ENCODE measurements around the gene STING1.
"Not testable (repeated sequence)": the region's sequence is repeated elsewhere in the genome, so short reads cannot be mapped to it uniquely, and the experiment has no call there.

STING1 gene

DNA sequence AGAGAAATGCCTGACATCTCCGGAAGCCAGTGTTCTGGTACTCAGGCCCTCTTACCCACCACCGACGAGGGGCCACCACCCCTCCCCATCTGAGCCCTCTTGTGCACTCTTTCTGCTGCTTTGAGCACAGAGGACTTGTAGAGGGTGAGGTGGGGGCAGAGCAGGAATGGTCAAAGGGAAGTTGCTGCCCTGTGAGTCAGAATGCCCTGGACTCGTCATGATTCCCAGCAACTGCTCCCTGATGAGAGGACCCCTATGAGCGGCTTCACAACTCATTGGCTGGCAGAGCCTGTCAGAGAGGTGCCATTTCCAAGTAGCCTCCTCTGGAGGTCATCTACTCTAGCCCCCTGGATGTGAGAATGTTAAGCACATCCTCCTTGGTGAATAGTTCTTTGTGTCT, 20.9 kb downstream of the STING1 start:
- DNase-seq, result no peak

DNA sequence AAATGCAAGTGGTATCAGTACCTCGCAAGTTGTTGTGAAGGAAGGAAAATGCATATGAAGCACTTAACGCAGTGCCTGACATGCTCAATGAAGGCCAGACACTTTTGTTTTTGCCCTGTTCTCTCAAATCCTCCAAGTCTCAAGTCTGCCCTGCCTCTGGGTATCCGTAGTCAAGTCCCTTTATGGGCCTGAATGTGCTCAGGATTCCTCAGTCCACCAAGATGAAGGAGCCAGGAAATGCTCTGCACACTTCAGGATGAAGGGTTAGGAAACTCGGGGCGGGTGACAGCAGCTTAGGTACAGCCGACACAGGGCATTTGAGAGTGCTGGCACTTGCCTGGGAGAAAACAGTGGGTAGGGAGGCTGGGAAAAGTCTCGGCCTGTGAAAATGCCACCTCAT, 21.4 kb downstream of the STING1 start:
- DNase-seq, result no peak

DNA sequence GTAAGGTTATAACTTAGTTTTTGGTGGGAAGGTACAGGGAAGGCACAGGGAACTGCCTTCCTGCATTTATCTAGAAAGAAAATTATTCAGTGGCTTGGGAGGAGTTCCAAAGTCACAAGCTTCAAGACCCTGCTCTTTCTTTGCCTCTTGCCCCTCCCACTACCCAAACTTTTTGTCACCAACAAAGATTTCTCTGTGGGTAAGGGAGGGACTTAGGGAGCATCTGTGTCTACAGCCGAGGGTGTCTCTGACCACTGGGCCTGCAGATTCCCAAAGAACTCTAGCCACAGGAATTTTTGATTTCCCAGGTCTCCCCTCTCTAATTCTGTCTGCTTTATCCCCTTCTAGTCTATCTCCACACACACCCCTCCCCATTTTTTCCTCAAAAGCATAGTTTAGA, 22.1 kb downstream of the STING1 start:
- no peak for DNase-seq

DNA sequence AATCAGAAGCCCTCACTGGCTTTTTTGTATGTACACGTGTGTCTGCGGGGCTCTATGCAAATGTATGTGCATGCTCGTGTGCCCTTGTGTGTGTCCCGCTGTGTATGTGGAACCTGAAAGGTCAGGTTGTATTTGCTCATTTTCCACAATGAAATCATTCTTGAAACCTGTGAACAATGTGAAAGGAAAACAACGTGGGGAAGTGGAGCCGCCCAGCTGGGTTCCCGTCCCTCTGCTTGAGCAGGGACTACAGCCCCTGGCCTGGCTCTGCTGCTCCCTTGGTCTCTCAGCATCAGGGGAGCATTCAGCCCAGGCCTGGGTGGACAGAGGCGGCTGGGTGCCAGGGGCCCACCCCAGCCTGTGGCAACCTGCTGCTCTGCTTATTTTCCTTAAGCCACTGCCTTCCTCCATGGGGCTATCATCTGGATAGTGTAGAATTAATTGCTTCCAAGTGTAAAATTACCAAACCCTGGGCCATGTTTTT, 23.1 kb downstream of the STING1 start:
- no peak for DNase-seq

DNA sequence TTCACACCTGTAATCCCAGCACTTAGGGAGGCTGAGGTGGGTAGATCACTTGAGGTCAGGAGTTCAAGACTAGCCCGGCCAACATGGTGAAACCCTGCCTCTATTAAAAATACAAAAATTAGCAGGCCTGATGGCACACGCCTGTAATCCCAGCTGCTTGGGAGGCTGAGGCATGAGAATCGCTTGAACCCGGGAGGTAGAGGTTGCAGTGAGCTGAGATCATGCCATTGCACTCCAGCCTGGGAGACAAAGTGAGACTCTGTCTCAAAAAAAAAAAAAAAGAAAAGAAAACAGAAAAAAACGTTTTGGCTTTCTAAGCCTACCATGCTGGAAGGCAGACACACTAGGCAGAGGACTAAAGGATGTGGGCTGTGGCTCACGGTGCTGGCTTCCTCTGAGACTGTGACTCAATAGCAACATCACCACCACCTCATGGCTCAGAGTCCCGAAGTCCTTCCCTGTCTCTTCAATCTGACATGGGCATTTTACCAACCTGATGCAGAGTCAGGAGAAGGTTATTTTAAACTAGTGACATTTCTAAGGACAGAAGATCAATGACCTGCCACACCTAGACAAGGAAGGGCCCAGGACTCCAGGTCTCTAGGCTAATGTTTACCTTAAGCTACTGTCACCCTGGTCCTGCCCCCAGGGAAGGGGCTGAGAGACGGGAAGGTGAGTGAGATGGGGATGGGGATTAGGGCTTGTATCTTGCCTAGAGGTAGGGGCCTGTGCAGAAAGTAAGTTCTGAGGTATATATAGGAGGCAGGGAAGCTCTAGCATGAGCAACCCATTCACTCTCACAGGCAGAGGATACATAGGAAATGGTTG, 23.8 kb downstream of the STING1 start:
- DNase-seq, result no peak

DNA sequence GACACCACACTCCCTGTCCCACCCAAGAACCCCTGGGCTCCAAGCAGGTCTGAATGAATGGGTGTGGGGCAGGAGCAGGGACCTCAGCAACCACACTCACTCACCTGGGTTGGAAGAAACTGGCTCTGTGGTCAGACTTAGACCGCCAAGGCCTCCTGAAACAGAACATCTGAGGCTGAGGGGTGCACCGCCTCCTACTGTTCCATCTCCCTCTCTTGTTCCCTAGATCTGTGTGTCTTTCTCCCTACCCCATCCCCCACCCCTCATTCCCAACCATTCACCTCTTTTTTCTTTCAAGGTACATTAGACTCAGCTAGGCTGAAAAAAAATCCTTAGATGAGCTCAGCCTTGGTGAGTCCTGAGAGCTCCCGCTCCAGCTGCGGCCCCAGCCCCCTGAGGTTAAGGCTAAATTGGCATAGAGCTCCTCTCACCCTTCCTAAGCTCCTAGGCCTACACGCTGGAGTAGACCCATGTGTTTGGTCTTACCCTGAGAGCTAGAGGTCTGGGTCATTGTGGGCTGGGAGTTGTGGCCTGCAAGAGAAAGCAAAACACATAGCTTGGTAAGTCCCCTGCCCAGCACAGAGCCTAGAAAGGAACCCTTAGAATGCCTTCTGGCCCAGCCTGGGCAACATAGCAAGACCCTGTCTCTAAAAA, 24.8 kb downstream of the STING1 start:
- DNase-seq, result no peak

DNA sequence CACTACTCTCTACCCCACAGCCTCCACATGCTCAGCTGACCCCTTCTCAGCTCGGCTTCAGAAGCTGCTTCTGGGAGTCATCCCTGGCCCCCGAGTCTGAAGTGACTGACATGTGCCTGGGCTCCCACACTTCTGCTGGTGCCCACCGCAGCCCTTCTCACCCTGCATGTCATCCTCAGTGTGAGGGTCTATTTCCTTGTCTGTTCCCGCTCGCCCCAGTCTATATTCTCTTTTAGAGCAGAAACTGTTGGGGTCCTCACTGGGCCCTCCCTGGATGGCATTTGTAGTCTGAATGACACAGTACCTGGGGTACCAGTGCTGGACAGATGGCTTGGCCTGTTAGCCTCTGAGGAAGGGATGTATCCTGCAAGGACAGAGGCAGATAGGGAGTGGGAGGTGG, 25.3 kb downstream of the STING1 start:
- no peak for DNase-seq

DNA sequence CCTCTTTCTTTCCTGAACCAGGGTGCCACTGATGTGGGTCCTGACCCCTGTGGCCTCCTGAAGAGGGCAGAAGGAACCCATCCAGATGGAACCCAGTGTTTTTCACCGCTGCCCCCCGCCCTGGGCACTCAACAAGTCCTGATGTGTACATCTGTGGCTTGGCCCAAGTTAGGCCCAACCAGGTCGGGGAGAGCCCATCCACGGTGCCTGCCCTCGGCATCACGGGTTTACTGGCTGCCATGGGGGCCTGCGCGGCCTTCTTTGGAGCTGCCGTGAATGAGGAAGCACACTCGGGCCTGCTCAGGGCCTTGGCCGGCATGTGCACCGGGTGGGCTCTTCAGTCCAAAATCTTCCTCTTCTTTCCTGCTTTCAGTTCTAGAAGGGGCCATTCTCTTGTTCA, 25.8 kb downstream of the STING1 start:
- no peak for DNase-seq

DNA sequence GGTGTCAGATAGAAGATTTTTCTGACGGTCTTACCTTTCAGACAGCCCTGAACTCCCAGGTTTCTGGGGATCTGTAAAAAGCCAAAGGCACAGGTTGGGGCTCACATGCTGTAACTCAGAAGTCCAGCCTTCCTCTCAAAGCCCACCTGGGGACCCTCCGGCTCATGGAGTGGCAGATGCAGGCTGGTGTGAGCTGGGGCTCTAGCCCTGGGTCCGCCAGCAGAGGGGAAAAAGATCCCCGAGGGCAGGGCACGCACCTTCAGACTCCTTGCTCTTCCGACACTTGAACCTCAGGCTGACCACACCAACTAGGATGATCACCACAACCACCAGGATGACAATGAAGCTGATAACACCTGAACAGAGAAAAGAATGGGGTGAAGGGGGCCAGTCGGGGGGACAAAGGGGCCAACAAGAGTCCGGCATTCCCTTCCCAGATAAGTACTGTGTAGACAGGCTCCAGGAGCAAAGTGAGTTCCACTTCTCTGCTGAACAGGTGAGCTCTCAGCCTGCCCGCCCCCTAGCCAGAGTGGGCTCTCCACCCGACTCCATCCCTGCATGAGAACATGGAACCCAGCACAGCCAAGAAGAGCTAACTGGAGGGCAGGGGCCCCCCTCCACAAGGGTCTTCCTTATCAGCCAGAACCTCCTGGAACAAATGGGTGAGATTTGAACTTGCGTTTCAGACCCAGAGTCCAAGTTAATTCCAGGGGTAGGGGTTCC, 27.8 kb downstream of the STING1 start:
- no peak for DNase-seq

DNA sequence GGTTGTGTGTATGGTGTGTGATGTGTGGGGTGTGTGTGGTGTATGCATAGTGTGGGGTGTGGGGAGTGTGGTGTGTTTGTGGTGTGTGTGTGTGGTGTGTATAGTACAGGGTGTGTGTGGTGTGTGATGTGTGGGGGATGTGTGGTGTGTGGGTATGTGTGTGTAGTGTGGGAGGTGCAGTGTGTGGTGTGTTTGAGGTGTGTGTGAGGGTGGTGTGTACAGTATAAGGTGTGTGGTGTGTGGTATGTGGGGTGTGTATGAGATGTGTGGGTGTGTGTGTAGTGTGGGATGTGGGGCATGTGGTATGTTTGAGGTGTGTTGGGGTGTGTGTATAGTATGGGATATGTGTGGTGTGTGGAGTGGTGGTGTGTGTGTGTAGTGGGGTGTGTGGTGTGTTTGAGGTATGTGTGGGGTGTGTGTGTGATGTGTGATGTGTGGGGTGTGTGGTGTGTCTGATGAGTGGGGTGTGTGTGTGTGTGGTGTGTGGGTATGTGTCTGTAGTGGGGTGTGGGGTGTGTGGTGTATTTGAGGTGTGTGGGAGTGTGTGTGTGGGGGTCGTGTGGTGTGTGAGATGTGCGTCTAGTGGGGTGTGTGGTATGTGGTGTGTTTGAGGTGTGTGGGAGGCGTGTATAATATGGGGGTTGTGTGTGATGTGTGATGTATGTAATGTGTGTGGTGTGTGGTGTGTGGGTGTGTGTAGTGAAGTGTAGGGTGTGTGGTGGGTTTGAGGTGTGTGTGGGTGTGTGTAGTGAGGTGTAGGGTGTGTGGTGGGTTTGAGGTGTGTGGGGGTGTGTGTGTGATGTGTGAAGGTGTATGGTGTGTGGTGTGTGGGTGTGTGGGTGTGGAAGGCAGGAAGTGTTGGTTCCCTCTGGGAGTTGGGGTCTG, 28.6 kb downstream of the STING1 start:
- no peak for DNase-seq

DNA sequence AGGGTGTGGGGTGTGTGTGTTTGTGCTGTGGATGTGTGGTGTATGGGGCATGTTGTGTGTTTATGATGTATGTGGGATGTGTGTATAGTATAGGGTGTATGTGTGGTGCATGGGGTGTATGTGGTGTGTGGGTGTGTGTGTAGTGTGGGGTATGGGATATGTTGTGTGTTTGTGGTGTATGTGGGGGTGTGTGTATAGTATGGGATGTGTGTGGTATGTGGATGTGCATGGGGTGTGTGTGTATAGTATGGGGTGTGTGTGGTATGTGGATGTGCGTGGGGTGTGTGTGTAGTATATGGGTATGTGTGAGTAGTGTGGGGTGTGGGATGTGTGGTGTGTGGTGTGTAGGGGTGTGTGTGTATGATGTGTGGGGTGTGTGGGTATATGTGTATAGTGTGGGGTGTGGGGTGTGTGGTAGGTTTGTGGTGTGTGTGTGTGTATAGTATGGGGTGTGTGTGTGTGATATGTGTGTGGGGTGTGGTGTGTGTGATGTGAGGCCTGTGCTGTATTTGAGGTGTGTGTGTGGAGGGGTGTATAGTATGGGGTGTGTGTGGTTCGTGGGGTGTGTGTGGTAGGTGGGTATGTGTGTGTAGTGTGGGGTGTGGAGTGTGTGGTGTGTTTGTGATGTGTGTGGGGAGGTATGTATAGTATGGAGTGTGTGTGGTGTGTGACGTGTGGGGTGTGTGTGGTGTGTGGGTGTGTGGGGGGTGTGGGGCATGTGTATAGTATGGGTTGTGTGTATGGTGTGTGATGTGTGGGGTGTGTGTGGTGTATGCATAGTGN, 30.5 kb downstream of the STING1 start:
- no peak for DNase-seq

DNA sequence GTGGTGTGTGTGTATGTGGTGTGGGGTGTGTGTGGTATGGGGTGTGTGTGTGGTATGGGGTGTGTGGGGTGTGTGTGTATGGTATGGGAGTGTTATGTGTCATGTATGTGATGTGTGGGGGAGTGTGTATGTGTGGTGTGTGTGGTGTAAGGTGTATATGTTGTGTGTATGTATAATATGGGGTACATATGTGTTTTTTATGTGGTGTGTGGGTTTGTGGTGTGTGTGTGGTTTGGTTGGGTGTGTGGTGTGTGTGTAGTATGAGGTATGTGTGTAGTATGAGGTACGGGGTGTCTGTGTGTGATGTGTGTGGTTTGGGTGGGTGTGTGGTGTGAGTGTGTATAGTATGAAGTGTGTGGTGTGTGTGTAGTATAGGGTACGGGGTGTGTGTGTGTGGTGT, 31.4 kb downstream of the STING1 start:
- DNase-seq, result no peak

DNA sequence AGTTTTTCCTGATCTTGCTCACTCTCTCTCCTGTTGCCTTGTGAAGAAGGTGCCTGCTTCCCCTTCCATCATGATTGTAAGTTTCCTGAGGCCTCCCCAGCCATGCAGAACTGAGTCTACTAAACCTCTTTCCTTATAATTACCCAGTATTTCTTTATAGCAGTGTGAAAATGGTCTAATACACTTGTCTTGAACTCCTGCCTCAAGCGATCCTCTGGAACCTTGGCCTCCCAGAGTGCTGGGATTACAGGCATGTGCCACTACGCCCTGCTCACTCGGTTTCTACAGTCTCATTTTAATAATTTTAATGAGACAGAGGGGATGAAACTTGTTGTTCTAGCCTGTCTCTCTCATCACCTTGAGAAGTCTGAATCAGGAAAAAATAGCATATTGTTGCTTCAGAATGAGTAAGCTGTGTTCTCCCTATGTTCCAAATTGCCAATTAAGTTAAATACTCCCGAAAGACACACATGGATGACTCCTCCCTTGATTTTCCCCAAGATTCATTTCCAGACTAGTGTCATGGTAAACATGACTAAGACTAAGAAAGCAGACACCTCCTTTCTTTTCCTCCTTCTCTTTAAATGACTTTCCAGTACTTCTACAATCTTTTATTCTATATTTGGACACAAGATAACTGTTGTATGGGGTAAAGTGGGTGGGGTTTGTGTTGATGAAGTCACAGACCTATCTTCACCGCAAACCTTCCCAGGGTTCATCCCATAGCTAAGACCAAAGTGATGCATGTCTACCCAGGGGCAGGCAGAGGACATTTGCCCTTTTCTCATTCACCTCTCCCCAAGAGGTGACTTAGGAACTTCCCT, 35.4 kb downstream of the STING1 start:
- DNase-seq, result no peak

DNA sequence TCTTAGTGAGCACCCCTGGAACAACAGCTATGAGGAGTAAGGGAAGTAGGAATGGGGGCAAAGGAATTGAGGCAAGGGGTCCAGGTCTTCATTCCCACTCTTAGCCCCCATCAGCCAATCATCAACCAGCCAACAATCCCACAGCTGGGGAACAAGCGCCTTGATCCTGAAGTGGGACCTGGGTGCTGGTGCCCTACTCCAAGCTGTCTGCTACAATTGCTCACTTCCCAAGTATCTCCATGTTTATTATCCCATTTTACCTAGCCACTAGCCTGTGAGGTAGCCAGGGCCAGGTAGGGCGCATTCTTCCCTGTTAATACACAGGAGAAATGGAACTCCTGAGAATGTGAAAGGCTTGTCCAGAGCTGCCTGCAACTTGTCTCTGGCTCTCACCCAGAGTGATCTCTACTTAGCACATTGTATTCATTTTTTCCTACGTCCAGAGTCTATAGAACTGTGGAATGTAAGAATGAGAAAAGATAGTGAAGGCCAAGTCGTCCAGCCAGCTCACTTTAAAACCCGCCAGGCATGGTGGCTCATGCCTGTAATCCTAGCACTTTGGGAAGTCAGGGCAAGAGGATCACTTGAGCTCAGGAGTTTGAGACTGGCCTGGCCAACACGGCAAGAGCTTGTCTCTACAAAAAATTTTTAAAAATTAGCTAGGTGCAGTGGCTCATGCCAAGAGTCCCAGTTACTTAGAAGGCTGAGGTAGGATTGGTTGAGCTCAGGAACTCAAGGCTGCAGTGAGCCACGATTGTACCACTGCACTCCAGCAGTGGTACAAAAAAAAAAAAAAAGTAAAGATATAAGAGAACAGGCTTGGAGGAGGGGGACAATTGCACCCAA, 37.0 kb downstream of the STING1 start:
- no peak for DNase-seq

DNA sequence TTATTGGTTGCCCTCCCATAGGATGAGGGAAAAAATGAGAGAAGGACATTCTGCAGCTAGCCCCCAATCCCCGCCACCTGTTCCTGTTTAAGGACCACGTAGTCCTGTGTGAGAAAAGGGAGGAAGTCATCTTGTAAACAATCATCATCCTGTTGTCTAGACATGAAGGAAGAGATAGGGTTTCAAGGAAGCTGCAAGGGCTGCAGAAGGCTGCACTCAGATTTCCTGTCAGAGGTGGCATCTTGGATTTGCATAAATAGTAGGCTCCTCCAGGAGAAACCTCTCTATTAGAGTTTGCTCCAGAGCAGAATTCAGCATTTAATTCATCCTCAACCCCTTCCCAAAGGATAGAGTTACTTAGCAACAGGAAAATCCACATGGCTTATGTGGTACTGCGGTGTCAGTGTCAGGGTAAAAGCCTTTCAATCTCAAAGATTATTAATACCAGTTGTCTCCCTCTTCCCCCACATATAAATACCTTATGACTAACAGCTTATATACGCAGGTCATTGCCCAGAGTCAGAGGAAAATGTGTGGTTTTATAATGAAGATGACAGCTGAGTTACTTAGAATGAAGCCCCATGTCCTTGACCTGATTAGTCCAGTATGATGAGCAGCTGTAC, 38.6 kb downstream of the STING1 start:
- DNase-seq, result no peak

DNA sequence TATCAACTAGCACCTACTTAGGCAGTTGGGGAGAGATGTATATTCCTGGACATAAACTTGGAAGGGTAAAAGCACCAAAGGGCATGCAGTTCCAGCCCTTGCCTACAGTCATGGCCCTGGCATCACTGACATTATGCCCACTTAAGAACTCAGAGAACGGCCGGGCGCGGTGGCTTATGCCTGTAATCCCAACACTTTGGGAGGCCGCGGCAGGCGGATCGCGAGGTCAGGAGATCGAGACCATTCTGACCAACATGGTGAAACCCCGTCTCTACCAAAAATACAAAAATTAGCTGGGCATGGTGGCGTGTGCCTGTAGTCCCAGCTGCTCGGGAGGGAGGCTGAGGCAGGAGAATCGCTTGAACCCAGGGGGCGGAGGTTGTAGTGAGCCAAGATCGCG, 42.1 kb downstream of the STING1 start:
- not testable (repeated sequence) for DNase-seq

DNA sequence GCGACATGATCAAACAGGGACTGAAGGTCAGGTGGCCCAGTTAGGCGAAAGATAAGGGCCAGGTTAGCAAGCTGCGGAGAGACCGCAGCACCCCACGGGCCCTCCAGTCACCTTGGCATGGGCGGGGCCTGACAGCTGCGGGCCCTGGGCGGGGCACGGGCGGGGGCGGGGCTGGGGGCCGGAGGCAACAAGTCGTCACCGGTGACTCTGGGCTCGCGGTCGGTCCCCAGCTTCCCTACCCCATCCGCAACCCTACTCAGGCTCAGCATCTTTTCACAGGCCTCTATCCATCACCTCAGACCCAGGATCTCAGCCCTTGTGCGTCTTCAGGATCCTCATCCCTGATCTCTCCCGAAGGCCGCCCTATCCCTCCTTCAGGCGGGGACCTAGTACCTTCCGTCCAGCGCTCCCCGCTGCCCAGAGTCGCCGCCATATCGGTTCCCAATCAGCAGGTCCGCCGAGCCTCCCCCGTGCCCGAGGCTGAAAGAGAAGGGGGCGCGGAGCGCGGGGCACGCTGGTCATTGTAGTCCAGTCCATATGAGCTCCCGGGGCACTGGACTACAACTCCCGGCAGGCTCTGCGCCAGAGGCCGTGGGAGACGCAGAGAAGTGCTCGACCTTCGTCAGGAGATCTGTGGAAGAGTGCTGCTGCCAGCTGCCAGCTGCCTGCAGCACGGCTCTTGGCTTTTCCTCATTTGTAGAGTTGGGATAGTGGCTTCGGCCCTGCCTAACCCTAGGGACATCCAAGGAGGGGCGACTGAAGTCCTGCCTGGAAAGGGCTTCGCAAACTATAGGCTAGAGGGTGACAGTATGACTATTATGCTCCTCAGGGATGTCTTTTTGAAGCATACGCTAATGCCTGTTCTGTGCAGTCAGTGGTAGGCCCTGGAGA, 43.3 kb downstream of the STING1 start, which contains the start of gene DNAJC18:
Gene DNAJC18, minus strand, starts transcription at position 513 of the 891 bp plus-strand sequence. Its CDS starts 80 bp downstream, at position 433.
- no peak for DNase-seq

DNA sequence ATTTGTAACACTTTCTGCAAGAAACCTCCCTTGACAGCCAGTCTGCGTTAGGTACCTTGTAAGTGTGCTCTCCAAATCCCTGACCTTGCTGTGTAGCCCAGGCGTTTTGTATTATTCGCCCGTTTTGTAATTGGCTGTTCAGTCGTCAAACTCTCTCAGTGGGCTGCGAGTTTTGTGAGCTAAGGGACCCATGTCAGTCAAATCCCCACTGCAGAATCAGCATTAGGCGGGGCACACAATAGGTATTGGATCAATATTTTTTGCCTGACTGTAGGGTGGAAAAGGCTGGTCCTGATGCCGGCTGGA, 43.9 kb downstream of the STING1 start:
- no peak for DNase-seq

DNA sequence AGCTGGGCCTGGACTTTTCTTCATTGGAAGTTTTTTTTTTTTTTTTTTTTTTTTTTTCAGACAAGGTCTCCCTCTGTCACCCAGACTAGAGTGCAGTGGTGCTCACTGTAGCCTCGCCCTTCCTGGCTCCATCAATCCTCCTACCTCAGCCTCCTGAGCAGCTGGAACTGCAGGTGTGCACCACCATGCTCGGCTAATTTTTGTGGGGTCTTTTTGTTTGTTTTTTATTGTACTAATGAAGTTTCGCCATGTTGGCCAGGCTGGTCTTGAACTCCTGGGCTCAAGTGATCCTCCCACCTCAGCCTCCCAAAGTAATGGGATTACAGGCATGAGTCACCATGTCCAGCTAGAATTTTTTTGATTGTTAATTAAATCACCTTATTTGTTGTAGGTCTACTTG, 46.9 kb downstream of the STING1 start:
- no peak for DNase-seq
